GM20431 (cell line): ENCODE measurements around the gene FBXO11.
"Not testable (repeated sequence)": the region's sequence is repeated elsewhere in the genome, so short reads cannot be mapped to it uniquely, and the experiment has no call there.

Source experiments
- in situ Hi-C: fragments of 300-500 bp; cut with MseI, MboI; formaldehyde crosslinking; loops from one replicate; pipeline ENCODE4 v1.15.0; 2020; ENCODE audit warnings: low sequenced_read_pairs; ENCODE audit not compliant: unreplicated experiment

The FBXO11 gene

GRCh38 chr2:47899915-47900816 is 6.1 kb downstream of the FBXO11 start:
- in situ Hi-C loops = no loop called here

DNA sequence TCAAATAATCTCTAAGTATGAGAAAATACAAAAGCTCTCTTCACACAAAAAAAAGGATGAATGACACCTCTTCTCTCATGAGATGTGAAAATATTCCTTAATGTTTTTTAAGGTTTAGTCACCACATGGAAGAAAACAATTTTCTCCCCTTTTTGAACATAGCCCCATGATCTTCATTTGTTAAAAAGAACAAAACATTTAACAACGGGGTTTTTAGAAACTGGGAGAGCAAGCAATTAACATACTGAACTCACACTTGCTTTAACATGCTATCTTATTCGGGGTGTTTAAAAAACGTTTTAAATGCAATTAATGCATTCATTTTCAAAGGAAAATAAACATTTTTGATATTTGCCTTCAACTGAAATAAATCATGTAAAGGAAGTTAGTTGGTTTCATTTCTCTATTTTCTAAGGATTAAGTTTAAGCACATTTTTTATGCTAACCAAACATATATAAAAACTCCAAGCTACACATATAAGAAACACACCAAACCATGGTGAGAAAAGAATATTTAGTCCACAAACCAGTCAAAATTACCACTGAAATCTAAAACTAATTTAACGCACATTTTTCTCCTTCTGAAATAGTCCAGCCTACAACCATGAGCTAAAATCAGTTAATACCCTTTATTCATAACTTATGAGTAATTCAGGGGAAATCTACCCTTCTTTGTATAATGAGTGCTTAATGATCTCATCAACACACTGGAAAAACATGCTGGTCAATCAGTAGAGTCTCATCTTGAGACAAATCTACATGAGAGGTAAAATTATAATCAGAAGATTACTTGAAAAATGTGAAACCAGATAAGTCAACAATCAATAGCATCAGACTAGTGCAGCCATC is 8.2 kb downstream of the FBXO11 start:
- in situ Hi-C loops = no loop called here

DNA sequence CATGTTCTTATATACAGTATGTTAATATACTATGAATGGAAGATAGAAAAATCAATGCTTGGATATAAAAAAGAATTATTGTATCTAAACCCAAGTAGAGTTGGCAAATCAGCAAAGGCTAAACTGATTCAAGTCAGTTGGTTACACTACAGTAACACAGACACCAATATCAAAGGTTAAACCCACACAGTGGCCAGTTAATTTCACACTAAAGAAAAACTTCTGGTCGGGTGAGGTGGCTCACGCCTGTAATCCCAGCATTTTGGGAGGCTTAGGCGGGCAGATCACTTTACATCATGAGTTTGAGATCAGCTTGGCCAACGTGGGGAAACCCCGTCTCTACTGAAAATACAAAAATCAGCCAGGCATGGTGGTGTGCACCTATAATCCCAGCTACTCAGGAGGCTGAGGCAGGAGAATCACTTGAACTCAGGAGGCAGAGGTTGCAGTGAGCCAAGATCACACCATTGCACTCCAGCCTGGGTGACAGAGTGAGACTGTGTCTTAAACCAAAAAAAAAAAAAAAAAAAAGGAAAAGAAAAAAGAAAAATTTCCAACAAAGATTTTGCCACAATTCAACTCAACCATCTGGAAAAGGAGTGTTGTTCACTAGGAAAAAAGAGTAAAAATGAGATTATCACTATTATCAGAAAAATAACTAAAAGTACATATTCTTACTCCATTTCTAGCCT is 9.0 kb downstream of the FBXO11 start:
- in situ Hi-C loops = not testable (repeated sequence)

DNA sequence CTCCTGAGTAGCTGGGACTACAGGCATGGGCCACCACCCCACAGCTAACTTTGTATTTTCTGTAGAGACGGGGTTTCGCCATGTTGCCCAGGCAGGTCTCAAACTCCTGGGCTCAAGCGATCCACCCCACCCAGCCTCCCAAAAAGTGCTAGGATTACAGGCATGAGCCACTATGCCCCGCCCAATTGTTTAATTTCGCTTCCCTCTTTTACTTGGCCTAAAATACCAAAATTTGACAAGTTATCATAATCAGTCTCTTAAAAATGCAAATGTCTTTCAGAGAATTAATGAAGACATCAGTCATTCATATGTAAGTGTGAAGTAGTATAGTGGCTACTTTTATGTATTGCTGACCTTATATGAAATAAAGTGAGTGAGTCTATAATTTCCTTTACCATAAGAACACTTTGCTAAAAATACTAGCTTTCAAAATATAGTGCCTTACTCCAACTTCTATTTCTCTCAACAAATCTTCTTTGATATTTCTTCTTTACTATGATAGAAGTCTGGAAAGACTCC is 9.8 kb downstream of the FBXO11 start:
- in situ Hi-C loops = no loop called here

- in situ Hi-C loops = no loop called here
Measured at GRCh38 chr2:47893771-47894170, 12.5 kb downstream of the FBXO11 start.

- in situ Hi-C loops = no loop called here
Measured at GRCh38 chr2:47892338-47892730, 14.0 kb downstream of the FBXO11 start.

DNA sequence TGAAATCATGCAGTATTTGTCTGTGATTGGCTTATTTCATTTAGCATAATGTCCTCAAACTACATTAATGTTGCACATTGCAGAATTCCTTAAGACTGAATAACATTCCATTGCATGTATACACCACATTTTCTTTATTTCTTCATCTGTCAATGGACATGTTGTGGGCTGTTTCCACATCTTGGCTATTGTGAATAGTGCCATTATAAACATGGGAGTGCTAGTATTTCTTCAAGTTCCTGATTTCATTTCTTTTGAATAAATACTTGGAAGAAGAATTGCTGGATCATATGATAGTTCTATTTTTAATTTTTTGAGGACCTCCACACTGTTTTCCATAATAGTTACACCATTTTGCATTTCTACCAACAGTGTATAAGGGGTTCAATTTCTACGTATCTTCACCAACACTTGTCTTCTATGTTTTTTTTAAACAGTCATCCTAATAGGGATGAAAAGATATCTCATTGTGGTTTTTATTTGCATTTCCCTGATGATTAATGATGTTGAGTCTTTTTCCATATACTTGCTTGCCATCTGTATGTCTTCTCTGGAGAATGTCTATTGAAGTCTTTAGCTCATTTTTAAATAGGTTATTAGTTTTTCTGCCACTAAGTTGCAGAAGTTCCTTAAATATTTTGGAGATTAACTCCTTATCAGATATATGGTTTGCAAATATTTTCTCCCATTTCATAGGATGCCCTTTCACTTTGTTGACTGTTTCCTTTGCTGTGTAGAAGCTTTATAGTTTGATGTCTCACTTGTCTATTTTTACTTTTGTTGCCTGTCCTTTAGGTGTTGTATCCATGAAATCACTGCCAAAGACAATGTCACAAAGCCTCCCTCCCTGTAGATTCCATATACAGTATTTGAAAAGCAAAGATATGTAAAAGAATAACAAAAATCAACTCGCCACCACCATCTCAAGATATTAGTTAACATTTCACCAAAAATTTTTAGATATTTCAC is 14.6 kb downstream of the FBXO11 start:
- in situ Hi-C loops = no loop called here

DNA sequence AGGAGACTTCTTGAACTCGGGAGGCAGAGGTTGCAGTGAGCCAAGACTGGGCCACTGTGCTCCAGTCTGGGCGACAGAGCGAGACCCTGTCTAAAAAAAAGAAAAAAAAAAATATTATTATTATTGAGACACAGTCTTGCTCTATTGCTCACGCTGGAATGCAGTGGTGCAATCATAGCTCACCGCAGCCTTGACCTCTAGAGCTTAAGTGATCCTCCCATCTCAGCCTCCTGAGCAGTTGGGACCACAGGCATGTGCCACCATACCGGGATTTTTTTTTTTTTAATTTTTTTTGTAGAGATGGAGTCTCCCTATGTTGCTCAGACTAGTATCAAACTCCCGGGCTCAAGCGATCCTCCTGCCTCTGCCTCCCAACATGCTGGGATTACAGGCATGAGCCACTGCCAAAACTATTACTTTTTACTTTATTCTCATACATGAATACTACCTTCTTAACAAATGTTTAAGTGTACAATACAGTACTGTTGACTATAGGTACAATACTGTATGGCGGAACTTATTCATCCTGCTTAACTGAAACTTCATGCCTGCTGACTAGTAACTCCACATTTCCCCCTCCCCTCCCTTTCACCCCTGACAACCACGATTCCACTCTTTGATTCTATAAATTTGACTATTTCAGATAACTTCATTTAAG is 15.5 kb downstream of the FBXO11 start:
- in situ Hi-C loops = no loop called here

- in situ Hi-C loops = no loop called here
Measured at GRCh38 chr2:47888581-47889280, 17.6 kb downstream of the FBXO11 start.

- in situ Hi-C loops = no loop called here
Measured at GRCh38 chr2:47876912-47877311, 29.4 kb downstream of the FBXO11 start.

- in situ Hi-C loops = no loop called here
Measured at GRCh38 chr2:47872941-47873340, 33.4 kb downstream of the FBXO11 start.

GRCh38 chr2:47870641-47871540 is 35.4 kb downstream of the FBXO11 start:
- in situ Hi-C loops = no loop called here

GRCh38 chr2:47869859-47870595 is 36.3 kb downstream of the FBXO11 start:
- in situ Hi-C loops = no loop called here

DNA sequence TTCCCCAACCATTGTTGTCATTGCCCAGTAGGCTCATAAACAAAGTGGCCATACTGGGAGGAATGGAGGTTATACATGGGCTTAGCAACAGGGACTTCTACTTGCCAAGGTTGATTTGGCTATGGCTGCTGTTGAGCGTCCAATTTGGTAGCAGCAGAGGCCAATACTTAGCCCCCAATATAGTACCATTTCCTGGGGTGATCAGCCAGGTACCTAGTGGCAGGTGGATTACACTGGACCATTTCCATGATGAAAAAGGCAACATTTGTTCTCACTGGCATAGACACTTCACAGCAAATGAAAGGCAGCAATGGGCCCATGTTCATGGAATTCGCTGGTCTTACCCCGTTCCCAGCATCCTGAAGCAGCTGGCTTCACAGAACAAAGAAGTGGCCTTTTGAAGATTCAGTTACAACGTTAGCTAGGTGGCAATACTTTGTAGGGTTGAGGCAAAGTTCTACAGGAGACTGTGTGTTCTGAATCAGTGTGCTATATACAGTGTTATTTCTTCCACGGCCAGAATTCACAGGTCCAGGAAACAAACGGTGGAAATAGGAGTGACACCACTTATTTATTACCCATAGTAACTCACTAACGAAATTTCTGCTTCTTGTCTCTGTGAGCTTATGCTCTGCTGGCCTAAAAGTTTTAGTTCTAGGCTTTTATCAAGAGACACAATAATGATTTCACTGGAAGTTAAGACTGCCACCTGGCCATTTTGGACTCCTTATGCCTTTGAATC is 37.5 kb downstream of the FBXO11 start:
- in situ Hi-C loops = no loop called here

- in situ Hi-C loops = no loop called here
Measured at GRCh38 chr2:47867205-47867604, 39.1 kb downstream of the FBXO11 start.

DNA sequence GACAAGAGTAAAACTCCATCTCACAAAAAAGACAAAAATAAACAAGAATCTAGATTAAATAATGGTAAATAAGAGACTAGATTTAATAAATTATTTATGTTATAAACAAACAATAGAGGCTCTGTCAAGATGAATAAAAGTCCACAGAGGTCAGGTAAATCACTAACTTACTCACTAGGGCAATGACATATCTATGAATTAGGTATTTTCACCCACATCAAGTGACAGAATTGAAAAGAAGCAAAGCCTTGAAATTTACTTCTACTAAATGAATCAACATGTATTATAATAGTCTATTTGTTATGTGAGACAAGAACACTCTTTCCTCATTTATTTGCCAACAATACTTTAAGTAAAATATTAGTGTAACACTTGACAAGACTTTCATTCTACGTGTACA is 41.7 kb downstream of the FBXO11 start:
- in situ Hi-C loops = no loop called here
